HG03575 (cell line): ENCODE data around the gene FMN1.

Experiments used
- ATAC-seq: cut with Tn5 transposase; IDR thresholded peaks from one replicate; pipeline ENCODE4 v1.9.1; 2021; ENCODE audit not compliant: unreplicated experiment, insufficient number of reproducible peaks, low FRiP score; ENCODE audit errors: extremely low read depth

FMN1 gene

GRCh38 chr15:33160581-33161165 lies 33.8 kb downstream of the FMN1 start:
- no peak for ATAC-seq

- no peak for ATAC-seq
These were observed 34.6 kb downstream of the FMN1 start for GRCh38 chr15:33159726-33160453.

- ATAC-seq: no peak
These were observed 36.1 kb downstream of the FMN1 start for GRCh38 chr15:33158366-33158765.

GRCh38 chr15:33157371-33158037 lies 37.0 kb downstream of the FMN1 start:
- ATAC-seq: no peak

GRCh38 chr15:33155691-33156420 lies 38.7 kb downstream of the FMN1 start:
- no peak for ATAC-seq

- ATAC-seq: no peak
These were observed 40.0 kb downstream of the FMN1 start for GRCh38 chr15:33154351-33155166.

GRCh38 chr15:33153548-33153947 lies 41.0 kb downstream of the FMN1 start:
- no peak for ATAC-seq

GRCh38 chr15:33152502-33153109 lies 41.9 kb downstream of the FMN1 start:
- no peak for ATAC-seq

GRCh38 chr15:33150971-33151370 lies 43.5 kb downstream of the FMN1 start:
- ATAC-seq: no peak

- ATAC-seq: no peak
These were observed 44.0 kb downstream of the FMN1 start for GRCh38 chr15:33150431-33150941.

GRCh38 chr15:33149919-33150318 lies 44.6 kb downstream of the FMN1 start:
- no peak for ATAC-seq

- no peak for ATAC-seq
These were observed 46.3 kb downstream of the FMN1 start for GRCh38 chr15:33148129-33148751.

- no peak for ATAC-seq
These were observed 48.5 kb downstream of the FMN1 start for GRCh38 chr15:33146051-33146450.

- ATAC-seq: no peak
These were observed 49.1 kb downstream of the FMN1 start for GRCh38 chr15:33145447-33145846.

- no peak for ATAC-seq
These were observed 51.8 kb downstream of the FMN1 start for GRCh38 chr15:33142708-33143107.

GRCh38 chr15:33138000-33138399 lies 56.5 kb downstream of the FMN1 start:
- no peak for ATAC-seq

GRCh38 chr15:33137101-33137500 lies 57.4 kb downstream of the FMN1 start:
- no peak for ATAC-seq

GRCh38 chr15:33136353-33136752 lies 58.2 kb downstream of the FMN1 start:
- ATAC-seq: no peak
